GM19395 (cell line): ENCODE results near the gene EBF3.

Experiments used
- ATAC-seq: cut with Tn5 transposase; IDR thresholded peaks from one replicate; pipeline ENCODE4 v1.9.1; 2021; ENCODE audit warnings: mild to moderate bottlenecking, moderate library complexity; ENCODE audit not compliant: unreplicated experiment

Gene EBF3

GRCh38 chr10:129855836-129856563 is 108.1 kb downstream of the EBF3 start:
- no peak for ATAC-seq

DNA sequence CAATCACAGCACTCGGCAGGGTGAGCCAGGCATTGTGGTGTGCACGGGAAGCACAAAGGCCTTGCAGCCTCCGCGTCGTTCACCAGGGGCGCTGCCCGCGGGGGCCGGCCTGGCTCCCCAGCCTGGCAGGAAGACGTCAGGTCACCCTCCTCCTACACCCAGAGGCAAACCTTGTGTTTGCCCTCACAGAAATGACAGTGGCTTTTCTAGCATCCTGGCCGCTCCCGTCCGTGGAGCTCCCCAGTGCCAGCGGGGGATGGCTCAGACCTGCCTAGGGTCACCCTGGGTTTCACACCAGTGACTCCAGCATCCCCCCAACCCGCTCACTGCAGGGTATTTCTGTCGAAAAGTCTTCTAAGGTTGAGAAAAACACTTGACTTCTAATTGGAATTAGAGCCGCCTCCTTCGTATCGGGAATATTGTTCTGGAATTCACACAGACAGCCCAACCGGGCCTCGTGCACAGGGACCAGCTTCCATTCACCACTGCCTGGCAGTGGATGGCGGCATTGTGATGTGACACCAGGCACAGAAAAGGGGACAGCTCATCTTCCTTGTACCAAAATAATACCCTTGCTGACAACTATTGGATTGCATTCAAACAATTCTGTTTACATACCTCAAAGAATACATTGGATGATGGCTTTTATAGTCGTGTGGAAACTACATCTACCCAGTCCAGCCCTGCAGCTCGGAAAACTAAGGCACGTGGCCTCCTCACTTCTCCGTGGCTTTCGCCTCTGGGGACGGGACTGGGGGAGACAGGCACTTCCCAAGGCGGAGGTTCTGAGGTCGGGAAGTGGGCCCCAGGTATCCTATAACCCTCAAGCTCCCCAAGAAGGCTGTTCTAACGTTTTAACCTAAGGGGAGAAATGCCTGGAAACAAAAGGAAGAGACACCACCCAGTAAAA is 109.0 kb downstream of the EBF3 start:
- no peak for ATAC-seq

- no peak for ATAC-seq
Observed at GRCh38 chr10:129854158-129854557, 109.9 kb downstream of the EBF3 start.

GRCh38 chr10:129853562-129853903 is 110.5 kb downstream of the EBF3 start:
- no peak for ATAC-seq

DNA sequence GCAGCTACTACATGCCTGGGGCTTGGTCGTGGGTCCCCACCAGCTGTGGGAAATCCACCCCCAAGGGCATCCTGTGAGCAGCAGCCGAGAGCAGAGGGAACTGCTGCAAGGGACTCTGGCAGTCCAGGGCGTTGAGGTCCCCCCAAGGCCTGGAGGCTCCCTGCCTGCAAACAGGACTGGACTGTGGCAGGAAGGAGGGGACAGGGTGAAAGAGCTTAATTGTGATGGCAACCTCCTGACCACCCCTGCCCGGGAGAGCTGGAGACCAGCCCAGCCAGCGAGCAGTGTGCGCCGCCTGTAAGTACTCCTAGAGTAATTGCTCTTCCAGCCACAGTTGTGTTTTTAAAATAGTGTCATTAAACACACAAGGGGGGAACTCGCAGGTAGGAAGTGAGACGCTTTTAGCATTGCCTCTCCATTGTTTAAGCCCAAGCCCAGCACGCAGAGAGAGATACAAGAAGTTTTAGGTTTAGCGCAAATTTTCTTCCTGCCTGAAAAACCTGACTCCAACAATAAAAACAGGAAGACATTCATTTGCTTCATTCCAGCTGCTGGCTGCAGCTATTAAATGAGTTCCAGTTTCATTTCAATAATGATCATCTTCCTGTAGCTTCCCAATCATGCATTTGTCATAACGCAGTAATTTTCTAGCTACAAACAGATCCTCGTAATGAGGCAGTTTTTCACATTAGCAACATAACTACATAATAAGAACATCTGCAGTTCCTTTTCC is 111.1 kb downstream of the EBF3 start:
- no peak for ATAC-seq

DNA sequence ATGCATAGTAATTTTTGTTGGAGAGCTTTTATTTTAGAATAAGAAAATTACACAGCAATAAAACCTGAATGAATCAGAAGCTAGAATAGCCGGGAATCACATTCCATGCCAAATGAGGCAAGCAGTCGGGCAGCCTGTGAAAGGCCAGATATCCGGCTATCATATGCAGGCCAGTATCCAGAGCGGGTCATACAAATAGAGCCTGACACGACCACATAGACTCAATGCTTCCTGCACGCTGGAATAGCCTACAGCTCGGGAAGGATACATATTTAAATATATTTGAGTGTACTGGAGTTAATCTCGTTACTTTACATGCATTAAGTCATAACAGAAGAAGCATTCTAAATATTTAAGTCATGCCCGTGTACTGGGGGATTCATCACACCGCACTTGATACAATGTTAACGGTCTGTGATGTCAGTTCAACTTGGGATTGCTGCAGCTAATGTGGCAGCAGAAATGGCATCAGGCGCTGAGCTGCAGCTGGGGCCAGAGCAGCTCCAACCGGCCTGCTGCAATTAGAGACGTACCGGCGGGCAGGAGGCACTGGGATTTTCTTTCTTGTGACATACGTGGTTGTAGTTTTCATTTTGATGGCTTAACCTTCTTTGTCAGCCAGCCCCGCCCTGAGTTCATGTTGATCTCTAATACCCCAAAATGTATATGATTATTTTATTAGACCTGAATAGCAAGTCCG is 112.0 kb downstream of the EBF3 start:
- ATAC-seq, result no peak

- ATAC-seq, result no peak
Observed at GRCh38 chr10:129850790-129851189, 113.3 kb downstream of the EBF3 start.

GRCh38 chr10:129850316-129850715 is 113.8 kb downstream of the EBF3 start:
- ATAC-seq, result no peak

DNA sequence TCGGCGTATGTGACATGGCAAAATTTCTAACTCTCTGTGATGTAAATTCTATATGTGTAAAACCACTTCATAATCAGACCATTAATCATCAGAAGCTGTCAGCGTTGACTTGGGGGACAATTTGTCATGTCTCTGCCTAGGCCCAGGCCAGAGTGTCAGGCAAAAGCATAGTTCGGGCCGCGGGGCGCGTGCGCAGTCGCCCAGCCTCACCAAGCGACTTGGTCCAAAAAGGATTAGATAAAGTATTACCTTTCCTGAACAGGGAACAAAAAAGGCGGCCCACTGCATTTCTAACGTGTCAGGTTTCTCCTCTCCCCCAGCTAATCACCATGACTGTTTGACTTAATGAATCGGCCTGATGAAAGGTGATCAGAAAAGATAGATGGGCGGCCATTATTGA is 114.2 kb downstream of the EBF3 start:
- ATAC-seq, result no peak

DNA sequence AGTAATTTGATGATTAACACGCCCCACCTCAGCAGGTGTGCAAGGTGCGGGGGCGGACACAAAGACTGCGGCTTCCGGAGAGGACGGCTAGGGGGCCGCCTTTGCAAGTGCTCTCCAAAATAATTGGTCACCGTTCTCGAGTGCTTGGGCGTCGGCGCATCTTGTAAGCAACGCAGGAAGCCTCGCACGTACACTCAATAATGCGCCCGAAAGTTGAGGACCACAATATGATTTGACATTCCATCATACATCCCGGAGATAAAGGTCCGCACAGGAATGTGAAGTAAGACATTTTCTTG is 114.7 kb downstream of the EBF3 start:
- no peak for ATAC-seq

GRCh38 chr10:129848696-129849451 is 115.2 kb downstream of the EBF3 start:
- no peak for ATAC-seq

- no peak for ATAC-seq
Observed at GRCh38 chr10:129847741-129848483, 116.2 kb downstream of the EBF3 start.

DNA sequence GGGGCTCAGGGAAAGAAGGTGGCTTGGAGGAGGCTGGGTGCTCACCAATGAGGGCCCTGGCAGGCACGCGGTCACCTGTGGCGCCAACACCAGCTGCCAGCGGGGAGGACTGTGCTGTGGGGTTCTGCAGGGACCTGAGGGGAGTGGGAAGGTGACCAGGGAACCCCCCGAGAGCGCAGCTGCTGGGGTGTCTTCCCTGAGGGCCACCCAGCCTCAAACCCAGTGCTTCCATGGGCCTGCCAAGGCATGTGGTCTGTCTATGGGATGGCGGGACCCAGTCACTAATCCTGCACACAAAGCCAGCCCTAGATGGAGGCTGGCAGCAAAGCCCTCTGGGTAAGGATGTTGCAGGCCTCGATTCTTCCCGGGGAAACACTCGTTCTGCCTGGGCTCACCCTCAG is 117.1 kb downstream of the EBF3 start:
- ATAC-seq, result no peak

- ATAC-seq, result no peak
Observed at GRCh38 chr10:129845111-129845753, 118.8 kb downstream of the EBF3 start.

- no peak for ATAC-seq
Observed at GRCh38 chr10:129844216-129844766, 119.8 kb downstream of the EBF3 start.

GRCh38 chr10:129843702-129844101 is 120.4 kb downstream of the EBF3 start:
- no peak for ATAC-seq

DNA sequence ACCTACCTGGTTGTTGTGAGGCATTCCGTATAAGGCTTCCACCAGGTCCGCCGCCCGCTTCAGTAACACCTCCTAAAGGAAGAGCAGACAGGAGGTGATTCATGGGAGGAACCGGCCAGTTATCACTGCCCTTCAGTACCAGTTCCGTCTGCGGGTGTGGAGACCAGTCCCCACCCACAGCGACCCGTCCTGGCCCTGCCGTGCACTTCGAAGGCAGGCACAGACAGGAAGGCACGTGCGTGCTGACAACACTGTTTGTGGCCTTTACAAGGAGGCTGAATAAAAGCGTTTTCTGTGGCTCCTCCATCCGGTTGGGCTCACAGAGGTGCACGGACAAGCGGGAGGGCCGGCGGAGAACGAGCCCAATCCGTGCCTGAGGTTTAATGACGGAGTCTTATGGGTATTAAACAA is 120.9 kb downstream of the EBF3 start:
- no peak for ATAC-seq

DNA sequence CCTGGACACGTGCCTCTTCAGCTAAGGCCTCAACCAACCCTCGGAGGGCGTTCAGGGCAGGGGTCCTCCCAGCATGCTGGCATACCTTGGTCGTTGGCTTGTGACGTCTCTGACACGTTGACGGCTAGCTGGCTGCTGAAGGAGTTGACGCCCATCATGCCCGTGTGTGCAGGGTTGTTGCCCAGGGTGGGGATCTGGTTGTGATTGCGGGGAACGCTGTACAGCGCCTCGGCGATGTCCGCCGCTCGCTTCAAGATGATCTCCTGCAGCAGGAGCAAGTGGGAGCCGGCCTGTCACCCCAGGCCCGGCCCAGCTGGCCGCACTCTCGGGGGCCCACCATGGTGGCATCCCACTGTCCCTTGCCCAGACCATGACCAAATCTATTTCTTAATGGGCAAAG is 122.0 kb downstream of the EBF3 start:
- ATAC-seq, result no peak

- no peak for ATAC-seq
Observed at GRCh38 chr10:129841590-129841989, 122.5 kb downstream of the EBF3 start.
